Right renal cortex interstitium (tissue), 3 donors: ENCODE measurements around the gene CDC16. TPM values are rescaled to one million over a fixed set of nuclear protein-coding genes. Genes with fewer than 3 reads are reported as not detected.
"Not testable (repeated sequence)": the region's sequence is repeated elsewhere in the genome, so short reads cannot be mapped to it uniquely, and the experiment has no call there.

ENCODE experiments used
- DNase-seq, 3 donors: peaks; one replicate each; pipeline ENCODE4 v3.0.0-alpha.2; 2013; ENCODE audit warnings: low read depth in 3 of 3, low spot score in 2 of 3
- polyA plus RNA-seq, 3 donors: library from polyadenylated mRNA; unstranded; fragments of 120-200 nt; gene quantifications; one replicate each; pipeline ENCODE4 v1.2.1, GENCODE V29; 2013; ENCODE audit not compliant: insufficient read length in 3 of 3

CDC16 gene
- 100 to 1,000 TPM; 108 to 200 (median 114) TPM for polyA plus RNA-seq

- peak; percentile 36 to 81 (median 79) for DNase-seq
These were observed at the start of gene CDC16 for GRCh38 chr13:114234645-114235421. TSS of gene CDC16 (plus strand) at chr13:114234897. CDS start at chr13:114235085, 188 bp downstream.

- DNase-seq, result no peak
These were observed 49.3 kb upstream of the CDC16 start for GRCh38 chr13:114185182-114185971.

- DNase-seq, result no peak
These were observed 39.8 kb upstream of the CDC16 start for GRCh38 chr13:114194853-114195252.

- no peak for DNase-seq
These were observed 38.1 kb upstream of the CDC16 start for GRCh38 chr13:114196629-114197028.

- no peak for DNase-seq
These were observed 36.1 kb upstream of the CDC16 start for GRCh38 chr13:114198556-114198955.

GRCh38 chr13:114199526-114199925 lies 35.2 kb upstream of the CDC16 start:
- not testable (repeated sequence) for DNase-seq

- no peak for DNase-seq
These were observed 34.7 kb upstream of the CDC16 start for GRCh38 chr13:114199954-114200353.

GRCh38 chr13:114200399-114200911 lies 34.2 kb upstream of the CDC16 start:
- peak in 1 of 3 donors; percentile 24 for DNase-seq

GRCh38 chr13:114202581-114202980 lies 32.1 kb upstream of the CDC16 start:
- DNase-seq, result no peak

- no peak for DNase-seq
These were observed 31.2 kb upstream of the CDC16 start for GRCh38 chr13:114203536-114203935.

GRCh38 chr13:114204894-114205293 lies 29.8 kb upstream of the CDC16 start:
- no peak for DNase-seq

- DNase-seq, result no peak
These were observed 26.6 kb upstream of the CDC16 start for GRCh38 chr13:114208134-114208533.

GRCh38 chr13:114211446-114212157 lies 23.1 kb upstream of the CDC16 start:
- DNase-seq, result no peak

GRCh38 chr13:114212158-114212495 lies 22.6 kb upstream of the CDC16 start:
- no peak for DNase-seq

- no peak for DNase-seq
These were observed 20.7 kb upstream of the CDC16 start for GRCh38 chr13:114213980-114214379.

GRCh38 chr13:114219392-114219791 lies 15.3 kb upstream of the CDC16 start:
- DNase-seq, result no peak

GRCh38 chr13:114222461-114222968 lies 12.2 kb upstream of the CDC16 start:
- no peak for DNase-seq

- DNase-seq, result no peak
These were observed 10.5 kb upstream of the CDC16 start for GRCh38 chr13:114224201-114224600.

- no peak for DNase-seq
These were observed 9.1 kb upstream of the CDC16 start for GRCh38 chr13:114225610-114226009.

- no peak for DNase-seq
These were observed 8.6 kb upstream of the CDC16 start for GRCh38 chr13:114226088-114226487.
